SK-N-SH (cell line): ENCODE results near the gene IPMK. TPM values are rescaled to one million over a fixed set of nuclear protein-coding genes. Genes with fewer than 3 reads are reported as not detected.

Experiments
- CTCF ChIA-PET: fragments of 300-600, 350-600 bp; formaldehyde crosslinking; extraction: SDS; loops from one replicate; lab custom pipeline; 2021; lab: Yijun Ruan, JAX
- POLR2A ChIA-PET: fragments of 350-600 bp; sonication (Branson Sonifier 250); formaldehyde crosslinking; extraction: SDS; loops from one replicate; lab custom pipeline; 2020; ENCODE audit warnings: antibody characterized with exemption, inconsistent platforms; lab: Yijun Ruan, JAX
- DNase-seq: peaks from one replicate; pipeline ENCODE4 v3.0.0; 2012
- H2AFZ ChIP-seq: fragments of 200-600 bp; sonication (generic); 2 replicates; pipeline ENCODE4 v1.8.1; 2016; ENCODE audit warnings: antibody characterized with exemption, mild to moderate bottlenecking, low read depth
- H3F3A ChIP-seq: fragments of 200-600 bp; sonication (generic); replicated peaks from 2 replicates; pipeline ENCODE3; 2016; ENCODE audit warnings: antibody characterized with exemption, mild to moderate bottlenecking; ENCODE audit not compliant: insufficient read depth
- H3K27ac ChIP-seq, 2 experiments: fragments of 200-500 bp in 1 of 2; fragments of 200-600 bp in 1 of 2; sonication (Bioruptor generic) in 1 of 2; sonication (generic), shearing (Covaris generic) in 1 of 2; 2 replicates each; pipeline versions ENCODE4 v1.5.1 to v1.6.1; 2014 to 2016; ENCODE audit warnings: low read depth in 2 of 2, inconsistent platforms in 1 of 2, low read length in 1 of 2, mild to moderate bottlenecking in 1 of 2, mixed read lengths in 1 of 2
- H3K27me3 ChIP-seq: fragments of 200-600 bp; sonication (generic), shearing (Covaris generic); 2 replicates; pipeline ENCODE4 v1.6.1; 2016; ENCODE audit warnings: mixed run types; ENCODE audit not compliant: insufficient read depth
- H3K36me3 ChIP-seq, 2 experiments: fragments of 200-500 bp in 1 of 2; fragments of 200-600 bp in 1 of 2; sonication (Bioruptor generic) in 1 of 2; sonication (generic) in 1 of 2; replicated peaks in 1 of 2; 2 replicates each; pipeline versions ENCODE3 to v1.5.1; 2014 to 2016; ENCODE audit warnings: low read length in 1 of 2, mild to moderate bottlenecking in 1 of 2; ENCODE audit not compliant: insufficient read depth in 2 of 2, control insufficient read depth in 1 of 2
- H3K4me1 ChIP-seq, 2 experiments: fragments of 200-500 bp in 1 of 2; fragments of 200-600 bp in 1 of 2; sonication (Bioruptor generic) in 1 of 2; sonication (generic), shearing (Covaris generic) in 1 of 2; 2 replicates each; pipeline versions ENCODE4 v1.5.1 to v1.6.1; 2014 to 2016; ENCODE audit warnings: low read depth in 1 of 2, low read length in 1 of 2, mixed run types in 1 of 2; ENCODE audit not compliant: insufficient read depth in 2 of 2, control insufficient read depth in 1 of 2
- H3K4me2 ChIP-seq: fragments of 200-600 bp; sonication (generic), shearing (Covaris generic); 2 replicates; pipeline ENCODE4 v1.6.1; 2017; ENCODE audit warnings: mixed run types
- H3K4me3 ChIP-seq, 2 experiments: fragments of 200-500 bp in 1 of 2; fragments of 200-600 bp in 1 of 2; sonication (Bioruptor generic) in 1 of 2; sonication (generic), shearing (Covaris generic) in 1 of 2; 2 replicates each; pipeline versions ENCODE4 v1.5.1 to v1.8.1; 2014 to 2016; ENCODE audit warnings: low read depth in 2 of 2, inconsistent platforms in 1 of 2, low read length in 1 of 2, mild to moderate bottlenecking in 1 of 2, mixed read lengths in 1 of 2, moderate library complexity in 1 of 2
- H3K79me2 ChIP-seq: fragments of 200-600 bp; sonication (generic); 2 replicates; pipeline ENCODE4 v1.8.1; 2017; ENCODE audit warnings: mild to moderate bottlenecking; ENCODE audit not compliant: insufficient read depth
- H3K9ac ChIP-seq: fragments of 200-600 bp; sonication (generic); 2 replicates; pipeline ENCODE4 v1.6.1; 2017; ENCODE audit warnings: mixed run types
- H3K9me2 ChIP-seq: fragments of 200-600 bp; sonication (generic); 2 replicates; pipeline ENCODE4 v1.6.1; 2017; ENCODE audit warnings: mixed run types
- H3K9me3 ChIP-seq: fragments of 200-600 bp; sonication (generic); 2 replicates; pipeline ENCODE4 v1.6.1; 2017; ENCODE audit warnings: mixed run types, mild to moderate bottlenecking, moderate library complexity
- H4K20me1 ChIP-seq: fragments of 200-600 bp; sonication (generic); 2 replicates; pipeline ENCODE4 v1.6.1; 2017; ENCODE audit warnings: mild to moderate bottlenecking, mixed run types; ENCODE audit not compliant: insufficient read depth
- ELF1 ChIP-seq: IDR thresholded peaks from 2 replicates; pipeline ENCODE4 v1.4.0; 2012
- EP300 ChIP-seq, 2 experiments: IDR thresholded peaks; 2 replicates each; pipeline versions ENCODE4 v1.4.0 to v1.6.1; 2012; ENCODE audit warnings: borderline replicate concordance in 1 of 2, low read depth in 1 of 2, low read length in 1 of 2
- GABPA ChIP-seq: IDR thresholded peaks from 2 replicates; pipeline ENCODE4 v1.4.0; 2012; ENCODE audit warnings: low read depth, mild to moderate bottlenecking
- SIN3A ChIP-seq: IDR thresholded peaks from 2 replicates; pipeline ENCODE4 v1.6.1; 2012; ENCODE audit warnings: low read depth, mild to moderate bottlenecking, low read length, moderate library complexity, borderline replicate concordance
- TAF1 ChIP-seq: IDR thresholded peaks from 2 replicates; pipeline ENCODE4 v1.6.1; 2012; ENCODE audit warnings: low read depth, mild to moderate bottlenecking, low read length, moderate library complexity, borderline replicate concordance
- WGBS: methylation state at CpG from one replicate; pipeline ENCODE4 v1.1.6; 2017; ENCODE audit warnings: low lambda C conversion rate; 5-methylcytosine and 5-hydroxymethylcytosine counted together
- polyA plus RNA-seq, 3 experiments: library from polyadenylated mRNA; depleted of rRNA; stranded (reverse); fragments of >200 nt; gene quantifications; 2 replicates each; pipeline ENCODE4 v1.2.3, GENCODE V29; 2012
- TF ChIP-seq, protein P1 (sequence below): IDR thresholded peaks from 2 replicates; pipeline ENCODE4 v1.4.0; 2012; ENCODE audit warnings: low read depth, borderline replicate concordance
- TF ChIP-seq, protein P2 (sequence below): fragments of 150-350 bp; IDR thresholded peaks from 2 replicates; pipeline ENCODE4 v1.6.1; 2016; ENCODE audit warnings: mild to moderate bottlenecking, low read depth, low read length

IPMK gene
- polyA plus RNA-seq, 1 of the 3 experiments (the other 2 are of a cell fraction) = 0.71 TPM

DNA sequence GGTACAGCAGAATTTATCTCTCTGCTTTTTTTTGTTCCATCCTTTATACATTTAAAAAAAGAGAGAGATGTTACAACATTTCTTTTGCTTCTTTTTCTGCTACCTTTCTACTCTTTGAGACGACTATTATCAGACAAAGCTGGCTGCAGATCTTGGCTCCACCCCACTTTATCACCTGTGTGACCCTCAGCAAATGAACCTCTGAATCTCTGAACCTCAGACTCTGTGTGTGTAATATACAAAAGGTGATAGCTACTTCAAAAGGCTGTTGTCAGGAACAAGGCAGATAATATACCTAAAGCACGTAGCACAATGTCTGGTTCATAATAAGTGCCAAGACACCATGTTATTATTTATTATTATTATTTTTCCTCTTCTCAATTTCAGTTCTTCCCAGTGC lies 34.6 kb upstream of the IPMK start:
- TF ChIP-seq, protein P1, sequence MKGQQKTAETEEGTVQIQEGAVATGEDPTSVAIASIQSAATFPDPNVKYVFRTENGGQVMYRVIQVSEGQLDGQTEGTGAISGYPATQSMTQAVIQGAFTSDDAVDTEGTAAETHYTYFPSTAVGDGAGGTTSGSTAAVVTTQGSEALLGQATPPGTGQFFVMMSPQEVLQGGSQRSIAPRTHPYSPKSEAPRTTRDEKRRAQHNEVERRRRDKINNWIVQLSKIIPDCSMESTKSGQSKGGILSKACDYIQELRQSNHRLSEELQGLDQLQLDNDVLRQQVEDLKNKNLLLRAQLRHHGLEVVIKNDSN = no peak
- no peak for TF ChIP-seq GABPA
- TF ChIP-seq, protein P2, sequence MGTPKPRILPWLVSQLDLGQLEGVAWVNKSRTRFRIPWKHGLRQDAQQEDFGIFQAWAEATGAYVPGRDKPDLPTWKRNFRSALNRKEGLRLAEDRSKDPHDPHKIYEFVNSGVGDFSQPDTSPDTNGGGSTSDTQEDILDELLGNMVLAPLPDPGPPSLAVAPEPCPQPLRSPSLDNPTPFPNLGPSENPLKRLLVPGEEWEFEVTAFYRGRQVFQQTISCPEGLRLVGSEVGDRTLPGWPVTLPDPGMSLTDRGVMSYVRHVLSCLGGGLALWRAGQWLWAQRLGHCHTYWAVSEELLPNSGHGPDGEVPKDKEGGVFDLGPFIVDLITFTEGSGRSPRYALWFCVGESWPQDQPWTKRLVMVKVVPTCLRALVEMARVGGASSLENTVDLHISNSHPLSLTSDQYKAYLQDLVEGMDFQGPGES = no peak
- no peak for TF ChIP-seq ELF1
- TF ChIP-seq EP300 (IDR thresholded peaks at IDR 0.05; ENCODE audit: borderline replicate concordance in 1 of 2, low read depth in 1 of 2, low read length in 1 of 2) = no peak
- no peak for DNase-seq
- CTCF ChIA-PET = interaction anchor here (0.9 to 4.4 kb wide), 5 partner anchors 9 to 124 kb away, joined by 4 to 37 read pairs (median 7); partner anchors contain the start of gene TFAM
- H3K4me2 ChIP-seq = no peak overlapping the region
- no peak overlapping the region for H3K9ac ChIP-seq
- 81% methylated on average over 2 of the region's 2 CpGs for WGBS
- H3K9me2 ChIP-seq = no peaks in the 10 kb centered on the region
- no peaks in the 10 kb centered on the region for H3K79me2 ChIP-seq
- POLR2A ChIA-PET = no interaction called here
- no peaks in the 10 kb centered on the region for H3K27me3 ChIP-seq
- no peak overlapping the region for H3K27ac ChIP-seq
- H3K9me3 ChIP-seq = no peaks in the 10 kb centered on the region
- H2AFZ ChIP-seq = no peak overlapping the region
- H4K20me1 ChIP-seq = no peaks in the 10 kb centered on the region
- no peaks in the 10 kb centered on the region for H3F3A ChIP-seq
- no peaks in the 10 kb centered on the region for H3K36me3 ChIP-seq
- H3K4me3 ChIP-seq = no peak overlapping the region
- no peaks in the 10 kb centered on the region for H3K4me1 ChIP-seq

DNA sequence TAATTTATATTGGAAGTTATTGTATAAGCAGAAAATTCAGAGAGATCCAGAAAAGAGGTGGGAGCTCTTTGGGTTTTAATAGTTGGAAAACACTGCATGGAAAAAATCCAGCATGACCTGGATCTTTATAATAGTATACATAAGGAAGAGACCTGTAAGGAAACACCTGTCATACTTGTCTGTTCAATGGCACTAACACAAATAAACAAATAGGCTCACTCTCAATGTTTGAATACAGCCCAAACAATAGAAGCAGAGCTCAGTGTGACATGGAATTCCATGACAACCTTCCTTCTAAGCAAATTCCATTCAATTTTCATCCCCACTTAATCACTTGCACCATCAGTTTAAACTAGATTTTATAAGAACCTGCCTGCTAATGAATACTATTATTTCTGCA lies 33.0 kb upstream of the IPMK start:
- Histone ChIP-seq H3K9ac (no peak overlapping the region), H4K20me1 (no peaks in the 10 kb centered on the region), H3K79me2 (no peaks in the 10 kb centered on the region), H3K27me3 (no peaks in the 10 kb centered on the region), H3K9me2 (no peaks in the 10 kb centered on the region), H3K27ac (no peak overlapping the region), H3K4me3 (no peak overlapping the region), H3F3A (no peaks in the 10 kb centered on the region), H3K36me3 (no peaks in the 10 kb centered on the region), H3K9me3 (no peaks in the 10 kb centered on the region), H2AFZ (no peak overlapping the region), H3K4me1 (no peaks in the 10 kb centered on the region), H3K4me2 (no peak overlapping the region)
- no peak for DNase-seq
- ChIA-PET CTCF (interaction anchor here (1.0 to 4.4 kb wide), 15 partner anchors 9 to 544 kb away, joined by 3 to 37 read pairs (median 6); partner anchors contain the start of gene TFAM), POLR2A (no interaction called here)
- TF ChIP-seq TAF1 = no peak
- TF ChIP-seq, protein P2 = no peak
- TF ChIP-seq SIN3A = no peak
- no peak for TF ChIP-seq EP300 (IDR thresholded peaks at IDR 0.05; ENCODE audit: borderline replicate concordance in 1 of 2, low read depth in 1 of 2, low read length in 1 of 2)
